NCI-H2029 treated with DMSO at 0.1 percent for 48 hours (cell line): Measurements from ENCODE around the gene ZNF397.

Source experiments
- DNase-seq: peaks from one replicate; lab custom pipeline; 2025; lab: John Stamatoyannopoulos, UW

Gene ZNF397

DNA sequence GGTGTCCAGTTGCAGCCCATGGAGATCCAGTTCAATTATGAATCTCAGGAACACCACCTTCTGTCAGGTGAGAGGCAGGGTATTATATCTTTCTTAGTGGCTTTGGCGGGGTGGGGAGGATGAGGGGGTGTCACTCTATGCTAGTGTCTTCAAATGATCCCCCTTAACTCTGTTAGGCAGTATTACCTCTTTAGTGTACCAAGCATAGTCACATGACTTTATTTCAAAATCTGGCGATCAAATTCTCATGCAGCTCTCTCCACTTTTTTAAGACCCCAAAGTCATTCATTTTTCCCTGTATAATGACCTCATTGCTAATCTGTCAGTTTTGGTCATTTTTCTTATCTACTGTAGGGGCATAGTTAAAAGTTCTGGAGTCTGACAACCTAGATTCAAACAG, 50.3 kb downstream of the ZNF397 start:
- no peak for DNase-seq

DNA sequence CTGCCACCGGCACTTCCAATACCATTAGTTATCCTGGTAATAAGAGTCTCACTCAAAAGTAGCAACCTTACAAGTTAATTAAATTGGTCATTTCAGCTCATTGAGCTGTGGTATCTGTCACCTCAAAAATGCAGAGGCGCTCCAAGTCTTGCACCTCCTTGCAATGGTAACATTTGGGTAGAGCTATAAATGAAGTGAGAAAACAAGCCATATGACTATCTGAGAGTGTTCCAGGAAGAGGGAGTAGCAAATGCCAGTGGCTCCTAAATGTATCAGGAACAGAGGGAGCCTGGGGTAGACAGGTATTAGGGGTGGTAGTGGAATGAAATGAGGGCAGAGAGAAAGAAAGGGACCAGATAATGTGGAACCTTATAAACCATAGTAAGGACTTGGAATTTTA, 55.2 kb downstream of the ZNF397 start:
- DNase-seq: no peak

DNA sequence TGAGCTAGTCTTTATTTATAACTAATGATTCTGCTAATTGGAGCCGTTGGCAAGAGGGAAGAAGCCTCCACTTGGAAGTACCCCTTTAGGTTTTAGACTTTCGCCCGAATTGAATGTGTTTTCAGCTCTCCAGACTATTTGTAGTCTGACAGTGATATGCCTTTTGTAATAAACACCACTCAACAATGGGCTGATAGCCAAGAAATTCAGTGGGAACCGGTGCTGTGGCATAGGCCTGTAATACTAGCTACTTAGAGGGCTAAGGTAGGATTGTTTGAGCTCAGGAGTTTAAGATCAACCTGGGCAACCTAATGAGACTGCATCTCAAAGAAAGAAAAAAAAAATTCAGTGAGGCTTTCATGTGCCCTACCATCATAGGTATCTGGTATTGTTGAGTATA, 62.8 kb downstream of the ZNF397 start:
- no peak for DNase-seq

DNA sequence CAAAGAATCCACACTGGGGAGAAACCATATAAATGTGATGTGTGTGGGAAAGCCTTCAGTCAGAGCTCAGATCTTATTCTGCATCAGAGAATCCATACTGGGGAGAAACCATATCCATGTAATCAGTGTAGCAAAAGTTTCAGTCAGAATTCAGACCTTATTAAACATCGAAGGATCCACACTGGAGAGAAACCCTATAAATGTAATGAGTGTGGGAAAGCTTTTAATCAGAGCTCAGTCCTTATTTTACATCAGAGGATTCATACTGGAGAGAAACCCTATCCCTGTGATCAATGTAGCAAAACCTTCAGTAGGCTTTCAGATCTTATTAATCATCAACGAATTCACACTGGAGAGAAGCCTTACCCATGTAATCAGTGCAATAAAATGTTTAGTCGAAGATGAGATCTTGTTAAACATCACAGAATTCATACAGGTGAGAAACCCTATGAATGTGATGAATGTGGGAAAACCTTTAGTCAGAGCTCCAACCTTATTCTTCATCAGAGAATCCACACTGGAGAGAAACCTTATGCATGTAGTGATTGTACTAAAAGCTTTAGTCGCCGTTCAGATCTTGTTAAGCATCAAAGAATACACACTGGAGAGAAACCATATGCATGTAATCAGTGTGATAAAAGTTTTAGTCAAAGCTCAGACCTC, 65.9 kb downstream of the ZNF397 start:
- no peak for DNase-seq
